CD4-positive, alpha-beta T cell treated with Interleukin-6 for 4 hours (primary cell): ENCODE results near the gene GRAP2.
A peak's percentile ranks its signal among the peaks of the same experiment; 100 is the strongest.

Experiments used
- DNase-seq: peaks from one replicate; pipeline ENCODE4 v3.0.0-alpha.2; 2020; ENCODE audit warnings: mixed read lengths

GRAP2 gene

GRCh38 chr22:39997421-39997820, 96.5 kb downstream of the GRAP2 start:
- DNase-seq: no peak

- no peak for DNase-seq
Observed at GRCh38 chr22:39997939-39998726, 97.2 kb downstream of the GRAP2 start.

- DNase-seq: no peak
Observed at GRCh38 chr22:39999144-39999757, 98.4 kb downstream of the GRAP2 start.

- no peak for DNase-seq
Observed at GRCh38 chr22:40000171-40000570, 99.3 kb downstream of the GRAP2 start.

- DNase-seq: no peak
Observed at GRCh38 chr22:40001106-40001505, 100.2 kb downstream of the GRAP2 start.

GRCh38 chr22:40001800-40002577, 101.1 kb downstream of the GRAP2 start:
- no peak for DNase-seq

- DNase-seq: no peak
Observed at GRCh38 chr22:40002935-40003715, 102.2 kb downstream of the GRAP2 start.

GRCh38 chr22:40004836-40005235, 104.0 kb downstream of the GRAP2 start:
- no peak for DNase-seq

GRCh38 chr22:40006641-40007040, 105.8 kb downstream of the GRAP2 start:
- DNase-seq: no peak

GRCh38 chr22:40007853-40008710, 107.2 kb downstream of the GRAP2 start:
- no peak for DNase-seq

- no peak for DNase-seq
Observed at GRCh38 chr22:40008726-40009291, 107.9 kb downstream of the GRAP2 start.

GRCh38 chr22:40009292-40009774, 108.4 kb downstream of the GRAP2 start:
- DNase-seq: no peak

GRCh38 chr22:40009951-40010671, 109.2 kb downstream of the GRAP2 start:
- DNase-seq: peak; percentile 63

- no peak for DNase-seq
Observed at GRCh38 chr22:40010746-40011145, 109.9 kb downstream of the GRAP2 start.

- no peak for DNase-seq
Observed at GRCh38 chr22:40014667-40015248, 113.9 kb downstream of the GRAP2 start.

GRCh38 chr22:40015358-40015976, 114.6 kb downstream of the GRAP2 start:
- DNase-seq: no peak

- no peak for DNase-seq
Observed at GRCh38 chr22:40018051-40018450, 117.2 kb downstream of the GRAP2 start.

- no peak for DNase-seq
Observed at GRCh38 chr22:40019100-40019499, 118.2 kb downstream of the GRAP2 start.

- DNase-seq: no peak
Observed at GRCh38 chr22:40020956-40021355, 120.1 kb downstream of the GRAP2 start.
